NB4 (cell line): Measurements from ENCODE around the gene SDF2L1.

Source experiments
- MAX ChIP-seq: IDR thresholded peaks from 2 replicates; pipeline ENCODE4 v1.6.1; 2011; ENCODE audit warnings: low read depth, low read length
- MYC ChIP-seq: IDR thresholded peaks from 2 replicates; pipeline ENCODE4 v1.6.1; 2011; ENCODE audit warnings: low read depth, low read length
- POLR2A ChIP-seq: IDR thresholded peaks from 2 replicates; pipeline ENCODE4 v1.6.1; 2011; ENCODE audit warnings: mild to moderate bottlenecking; ENCODE audit not compliant: insufficient read length; ENCODE audit errors: extremely low read depth
- TF ChIP-seq, protein P1 (sequence below): IDR thresholded peaks from one replicate; pipeline ENCODE4 v1.5.1; 2012; ENCODE audit warnings: low read depth, low read length

DNA sequence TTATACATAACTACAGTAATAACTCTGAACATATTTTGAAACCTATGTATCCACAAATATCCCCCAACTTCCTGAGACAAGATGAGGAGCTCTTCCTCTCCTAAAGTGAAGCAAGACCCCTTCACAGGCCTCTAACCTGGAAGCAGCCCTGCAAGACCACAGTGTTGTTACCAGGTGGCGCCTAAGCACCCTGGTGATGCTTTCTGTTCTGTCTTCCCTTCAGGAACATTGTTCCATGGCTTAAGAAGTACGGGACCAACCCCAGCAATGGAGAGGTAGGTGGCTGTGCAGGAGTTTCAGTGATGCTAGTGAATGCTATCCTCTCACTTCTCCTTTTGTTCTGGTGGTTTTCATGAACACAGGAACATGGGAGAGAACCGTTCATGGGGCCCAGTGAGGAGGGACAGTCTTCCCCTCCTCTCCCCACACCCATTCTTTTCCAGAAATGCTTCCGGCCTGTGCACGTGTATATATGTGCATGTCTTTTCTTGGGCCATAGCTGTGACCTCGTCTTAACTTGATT, 30.1 kb downstream of the SDF2L1 start:
- TF ChIP-seq, protein P1, sequence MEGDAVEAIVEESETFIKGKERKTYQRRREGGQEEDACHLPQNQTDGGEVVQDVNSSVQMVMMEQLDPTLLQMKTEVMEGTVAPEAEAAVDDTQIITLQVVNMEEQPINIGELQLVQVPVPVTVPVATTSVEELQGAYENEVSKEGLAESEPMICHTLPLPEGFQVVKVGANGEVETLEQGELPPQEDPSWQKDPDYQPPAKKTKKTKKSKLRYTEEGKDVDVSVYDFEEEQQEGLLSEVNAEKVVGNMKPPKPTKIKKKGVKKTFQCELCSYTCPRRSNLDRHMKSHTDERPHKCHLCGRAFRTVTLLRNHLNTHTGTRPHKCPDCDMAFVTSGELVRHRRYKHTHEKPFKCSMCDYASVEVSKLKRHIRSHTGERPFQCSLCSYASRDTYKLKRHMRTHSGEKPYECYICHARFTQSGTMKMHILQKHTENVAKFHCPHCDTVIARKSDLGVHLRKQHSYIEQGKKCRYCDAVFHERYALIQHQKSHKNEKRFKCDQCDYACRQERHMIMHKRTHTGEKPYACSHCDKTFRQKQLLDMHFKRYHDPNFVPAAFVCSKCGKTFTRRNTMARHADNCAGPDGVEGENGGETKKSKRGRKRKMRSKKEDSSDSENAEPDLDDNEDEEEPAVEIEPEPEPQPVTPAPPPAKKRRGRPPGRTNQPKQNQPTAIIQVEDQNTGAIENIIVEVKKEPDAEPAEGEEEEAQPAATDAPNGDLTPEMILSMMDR, result no peak
- TF ChIP-seq POLR2A, result no peak
- TF ChIP-seq MAX, result no peak
- no peak for TF ChIP-seq MYC
